ENCODE results near the gene DHX35. TPM values are rescaled to one million over a fixed set of nuclear protein-coding genes. Genes with fewer than 3 reads are reported as not detected.

Gene DHX35
- total RNA-seq, 1 donor from 2014 or later = 15.8 TPM

- Histone ChIP-seq H3K4me1 (no peaks in the 10 kb centered on the region), H3K36me3 (peaks cover 92% of the 10 kb centered on the region), H3K27me3 (ENCODE audit: low read depth) (no peaks in the 10 kb centered on the region), H3K4me3 (no peak overlapping the region), H3K9me3 (replicated peaks) (no peaks in the 10 kb centered on the region), H3K27ac (replicated peaks) (no peak overlapping the region)
- DNase-seq = no peak
- TF ChIP-seq CTCF (IDR thresholded peaks at IDR 0.05; ENCODE audit: borderline replicate concordance) = no peak
- intact Hi-C loops (cut with micrococcal nuclease) = no loop called here
Measured at GRCh38 chr20:39019805-39020325, 57.7 kb downstream of the DHX35 start.

- H3K4me1 ChIP-seq = no peaks in the 10 kb centered on the region
- H3K36me3 ChIP-seq = peaks cover 93% of the 10 kb centered on the region
- H3K27ac ChIP-seq (replicated peaks) = no peak overlapping the region
- no peak overlapping the region for H3K4me3 ChIP-seq
- intact Hi-C loops (cut with micrococcal nuclease) = no loop called here
- H3K9me3 ChIP-seq (replicated peaks) = no peaks in the 10 kb centered on the region
- no peaks in the 10 kb centered on the region for H3K27me3 ChIP-seq (ENCODE audit: low read depth)
- DNase-seq = no peak
- TF ChIP-seq CTCF (IDR thresholded peaks at IDR 0.05; ENCODE audit: borderline replicate concordance) = no peak
Measured at GRCh38 chr20:39021748-39022147, 59.6 kb downstream of the DHX35 start.

- Histone ChIP-seq H3K4me1 (no peaks in the 10 kb centered on the region), H3K27ac (replicated peaks) (no peak overlapping the region), H3K4me3 (no peak overlapping the region), H3K36me3 (peaks cover 84% of the 10 kb centered on the region), H3K9me3 (replicated peaks) (no peaks in the 10 kb centered on the region), H3K27me3 (ENCODE audit: low read depth) (no peaks in the 10 kb centered on the region)
- DNase-seq = no peak
- intact Hi-C loops (cut with micrococcal nuclease) = no loop called here
- TF ChIP-seq CTCF (IDR thresholded peaks at IDR 0.05; ENCODE audit: borderline replicate concordance) = no peak
Measured at GRCh38 chr20:39025883-39026282, 63.7 kb downstream of the DHX35 start.

GRCh38 chr20:39029364-39029763 lies 67.2 kb downstream of the DHX35 start:
- Histone ChIP-seq H3K27me3 (ENCODE audit: low read depth) (no peaks in the 10 kb centered on the region), H3K9me3 (replicated peaks) (no peaks in the 10 kb centered on the region), H3K4me3 (no peak overlapping the region), H3K4me1 (no peaks in the 10 kb centered on the region), H3K36me3 (peaks cover 84% of the 10 kb centered on the region), H3K27ac (replicated peaks) (no peak overlapping the region)
- no peak for DNase-seq
- no peak for TF ChIP-seq CTCF (IDR thresholded peaks at IDR 0.05; ENCODE audit: borderline replicate concordance)
- intact Hi-C loops (cut with micrococcal nuclease) = no loop called here

GRCh38 chr20:39032997-39033396 lies 70.9 kb downstream of the DHX35 start:
- no peaks in the 10 kb centered on the region for H3K4me1 ChIP-seq
- no peak overlapping the region for H3K27ac ChIP-seq (replicated peaks)
- H3K4me3 ChIP-seq = no peak overlapping the region
- intact Hi-C loops (cut with micrococcal nuclease) = no loop called here
- DNase-seq = no peak
- H3K36me3 ChIP-seq = peaks cover 86% of the 10 kb centered on the region
- H3K9me3 ChIP-seq (replicated peaks) = no peaks in the 10 kb centered on the region
- no peaks in the 10 kb centered on the region for H3K27me3 ChIP-seq (ENCODE audit: low read depth)
- TF ChIP-seq CTCF (IDR thresholded peaks at IDR 0.05; ENCODE audit: borderline replicate concordance) = no peak
